ENCODE data around the gene KLHDC4. TPM values are rescaled to one million over a fixed set of nuclear protein-coding genes. Genes with fewer than 3 reads are reported as not detected.

Gene KLHDC4
- total and polyA plus RNA-seq, 10 of the 15 experiments (the other 5 are each of a cell fraction or from before 2014, with no cell fraction given) = 0.80 to 62.1 (median 32.8) TPM

GRCh38 chr16:87712184-87712762, 53.5 kb downstream of the KLHDC4 start:
- SMC1A ChIA-PET (ENCODE audit: uncharacterized antibody, unreplicated experiment) = no interaction called here
- WGBS (ENCODE audit: insufficient coverage, insufficient replicate concordance, low lambda C conversion rate, missing lambda C conversion rate) = 90% methylated on average over 14 of the region's 14 CpGs
- CTCF ChIA-PET = interaction anchor here (0.6 kb wide), 1 partner anchor 164 kb away, joined by 3 read pairs; no protein-coding TSS in a partner anchor

More at GRCh38 chr16:87712184-87712762, 53.5 kb downstream of the KLHDC4 start:
- TF ChIP-seq MYB (IDR thresholded peaks at IDR 0.05; ENCODE audit: borderline replicate concordance, low read depth, low read length) = no peak
- TF ChIP-seq CHD1 (IDR thresholded peaks at IDR 0.05; ENCODE audit: low read depth, low read length) = no peak
- TF ChIP-seq SMAD5 (IDR thresholded peaks at IDR 0.05; ENCODE audit: low read depth) = no peak
- no peak for TF ChIP-seq ESRRA (IDR thresholded peaks at IDR 0.05; ENCODE audit: low read length)
- no peak for TF ChIP-seq BCL11A (IDR thresholded peaks at IDR 0.05; ENCODE audit: low read depth, low read length)
- TF ChIP-seq, protein P1, sequence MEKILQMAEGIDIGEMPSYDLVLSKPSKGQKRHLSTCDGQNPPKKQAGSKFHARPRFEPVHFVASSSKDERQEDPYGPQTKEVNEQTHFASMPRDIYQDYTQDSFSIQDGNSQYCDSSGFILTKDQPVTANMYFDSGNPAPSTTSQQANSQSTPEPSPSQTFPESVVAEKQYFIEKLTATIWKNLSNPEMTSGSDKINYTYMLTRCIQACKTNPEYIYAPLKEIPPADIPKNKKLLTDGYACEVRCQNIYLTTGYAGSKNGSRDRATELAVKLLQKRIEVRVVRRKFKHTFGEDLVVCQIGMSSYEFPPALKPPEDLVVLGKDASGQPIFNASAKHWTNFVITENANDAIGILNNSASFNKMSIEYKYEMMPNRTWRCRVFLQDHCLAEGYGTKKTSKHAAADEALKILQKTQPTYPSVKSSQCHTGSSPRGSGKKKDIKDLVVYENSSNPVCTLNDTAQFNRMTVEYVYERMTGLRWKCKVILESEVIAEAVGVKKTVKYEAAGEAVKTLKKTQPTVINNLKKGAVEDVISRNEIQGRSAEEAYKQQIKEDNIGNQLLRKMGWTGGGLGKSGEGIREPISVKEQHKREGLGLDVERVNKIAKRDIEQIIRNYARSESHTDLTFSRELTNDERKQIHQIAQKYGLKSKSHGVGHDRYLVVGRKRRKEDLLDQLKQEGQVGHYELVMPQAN (conservative IDR thresholded peaks at IDR 0.05) = no peak
- TF ChIP-seq RUNX3 (IDR thresholded peaks at IDR 0.05; ENCODE audit: low read length) = no peak
- TF ChIP-seq, protein P2, sequence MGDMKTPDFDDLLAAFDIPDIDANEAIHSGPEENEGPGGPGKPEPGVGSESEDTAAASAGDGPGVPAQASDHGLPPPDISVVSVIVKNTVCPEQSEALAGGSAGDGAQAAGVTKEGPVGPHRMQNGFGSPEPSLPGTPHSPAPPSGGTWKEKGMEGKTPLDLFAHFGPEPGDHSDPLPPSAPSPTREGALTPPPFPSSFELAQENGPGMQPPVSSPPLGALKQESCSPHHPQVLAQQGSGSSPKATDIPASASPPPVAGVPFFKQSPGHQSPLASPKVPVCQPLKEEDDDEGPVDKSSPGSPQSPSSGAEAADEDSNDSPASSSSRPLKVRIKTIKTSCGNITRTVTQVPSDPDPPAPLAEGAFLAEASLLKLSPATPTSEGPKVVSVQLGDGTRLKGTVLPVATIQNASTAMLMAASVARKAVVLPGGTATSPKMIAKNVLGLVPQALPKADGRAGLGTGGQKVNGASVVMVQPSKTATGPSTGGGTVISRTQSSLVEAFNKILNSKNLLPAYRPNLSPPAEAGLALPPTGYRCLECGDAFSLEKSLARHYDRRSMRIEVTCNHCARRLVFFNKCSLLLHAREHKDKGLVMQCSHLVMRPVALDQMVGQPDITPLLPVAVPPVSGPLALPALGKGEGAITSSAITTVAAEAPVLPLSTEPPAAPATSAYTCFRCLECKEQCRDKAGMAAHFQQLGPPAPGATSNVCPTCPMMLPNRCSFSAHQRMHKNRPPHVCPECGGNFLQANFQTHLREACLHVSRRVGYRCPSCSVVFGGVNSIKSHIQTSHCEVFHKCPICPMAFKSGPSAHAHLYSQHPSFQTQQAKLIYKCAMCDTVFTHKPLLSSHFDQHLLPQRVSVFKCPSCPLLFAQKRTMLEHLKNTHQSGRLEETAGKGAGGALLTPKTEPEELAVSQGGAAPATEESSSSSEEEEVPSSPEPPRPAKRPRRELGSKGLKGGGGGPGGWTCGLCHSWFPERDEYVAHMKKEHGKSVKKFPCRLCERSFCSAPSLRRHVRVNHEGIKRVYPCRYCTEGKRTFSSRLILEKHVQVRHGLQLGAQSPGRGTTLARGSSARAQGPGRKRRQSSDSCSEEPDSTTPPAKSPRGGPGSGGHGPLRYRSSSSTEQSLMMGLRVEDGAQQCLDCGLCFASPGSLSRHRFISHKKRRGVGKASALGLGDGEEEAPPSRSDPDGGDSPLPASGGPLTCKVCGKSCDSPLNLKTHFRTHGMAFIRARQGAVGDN (IDR thresholded peaks at IDR 0.05) = no peak
- TF ChIP-seq SMAD1 (IDR thresholded peaks at IDR 0.05; ENCODE audit: low read depth, partially characterized antibody) = no peak
- no peak for TF ChIP-seq KDM1A (IDR thresholded peaks at IDR 0.05; ENCODE audit: borderline replicate concordance)
- no peak for TF ChIP-seq SUZ12 (IDR thresholded peaks at IDR 0.05; ENCODE audit: unreplicated experiment)
- no peak for TF ChIP-seq MTA2 (IDR thresholded peaks at IDR 0.05; ENCODE audit: low read depth)
- TF ChIP-seq HDAC6 (IDR thresholded peaks at IDR 0.05; ENCODE audit: unreplicated experiment) = no peak
- H3K27ac ChIP-seq (ENCODE audit: control insufficient read depth, insufficient read depth) = no peak overlapping the region
- FAIRE-seq (no peak), DNase-seq (ENCODE audit: low read depth, low spot score) (no peak), ATAC-seq (no peak)
- BruUV-seq (replicated peaks) = no TSS peak
- H2AFZ ChIP-seq (ENCODE audit: control insufficient read depth, low read depth, low read length) = no peak overlapping the region
- in situ Hi-C loops (cut with MboI) = no loop called here
- no peaks in the 10 kb centered on the region for H3K4me1 ChIP-seq (ENCODE audit: control insufficient read depth, insufficient read depth, low read length)
- no peaks in the 10 kb centered on the region for H3K9me3 ChIP-seq (replicated peaks; ENCODE audit: control insufficient read depth, insufficient read depth, low read length)
- peaks cover 11 to 33% of the 10 kb centered on the region in 2 experiments; a peak in 3 of 4 replicates for H3K36me3 ChIP-seq (ENCODE audit: control insufficient read depth in 2 of 2, insufficient read depth in 2 of 2, low read length in 1 of 2)
- ChIA-PET RAD21 (ENCODE audit: unreplicated experiment) (no interaction called here), POLR2A (no interaction called here)
- no peaks in the 10 kb centered on the region for H4K20me1 ChIP-seq (ENCODE audit: control insufficient read depth, insufficient read depth)
- H3K4me3 ChIP-seq = no peak overlapping the region
- no peaks in the 10 kb centered on the region for H3K27me3 ChIP-seq (replicated peaks in 1 of 2; ENCODE audit: control insufficient read depth in 2 of 2, insufficient read depth in 2 of 2, low read length in 1 of 2)
- intact Hi-C loops (cut with micrococcal nuclease; ENCODE audit: unreplicated experiment) = no loop called here
- H3K79me2 ChIP-seq (ENCODE audit: control insufficient read depth, insufficient read depth, low read length) = no peaks in the 10 kb centered on the region
- no peak overlapping the region for H3K9ac ChIP-seq (ENCODE audit: control insufficient read depth, insufficient read depth, low read length)
- H3K4me2 ChIP-seq (ENCODE audit: control insufficient read depth, insufficient read depth) = no peak overlapping the region

Measured in GM12878 (cell line).